Calu3 (cell line): ENCODE data around the gene CFAP299. TPM values are rescaled to one million over a fixed set of nuclear protein-coding genes. Genes with fewer than 3 reads are reported as not detected.
A peak's percentile ranks its signal among the peaks of the same experiment; 100 is the strongest.

Experiments
- BruUV-seq: library from RNA; stranded (reverse); fragments of 400-500 nt; replicated peaks from 2 replicates; lab custom pipeline; 2021; lab: Mats Ljungman, UMichigan
- CTCF ChIA-PET: fragments of 300-600 bp; sonication (Branson Sonifier 250); formaldehyde crosslinking; loops from one replicate; lab custom pipeline; 2022; ENCODE audit warnings: antibody characterized with exemption; lab: Charles Lee
- DNase-seq: peaks from one replicate; pipeline ENCODE4 v3.0.0; 2022
- H3K27ac Mint-ChIP-seq: one replicate; pipeline ENCODE4 v1.8.0; 2022; ENCODE audit warnings: mixed read lengths; ENCODE audit not compliant: unreplicated experiment
- H3K27me3 Mint-ChIP-seq: one replicate; pipeline ENCODE4 v1.8.0; 2022; ENCODE audit warnings: mixed read lengths; ENCODE audit not compliant: unreplicated experiment
- H3K36me3 Mint-ChIP-seq: one replicate; pipeline ENCODE4 v1.8.0; 2022; ENCODE audit warnings: mild to moderate bottlenecking, moderate library complexity, mixed read lengths; ENCODE audit not compliant: insufficient read depth, unreplicated experiment
- H3K4me1 Mint-ChIP-seq: one replicate; pipeline ENCODE4 v1.8.0; 2022; ENCODE audit warnings: mild to moderate bottlenecking, low read depth, mixed read lengths; ENCODE audit not compliant: unreplicated experiment
- H3K4me3 Mint-ChIP-seq: one replicate; pipeline ENCODE4 v1.8.0; 2022; ENCODE audit warnings: mild to moderate bottlenecking, low read depth, moderate library complexity, mixed read lengths; ENCODE audit not compliant: unreplicated experiment
- H3K9me3 Mint-ChIP-seq: one replicate; pipeline ENCODE4 v1.8.0; 2022; ENCODE audit warnings: low read depth, mixed read lengths; ENCODE audit not compliant: unreplicated experiment
- intact Hi-C: fragments of 100-400 bp; cut with micrococcal nuclease; formaldehyde crosslinking; loops from one replicate; pipeline ENCODE4 v1.10.0; 2022; ENCODE audit not compliant: unreplicated experiment
- total RNA-seq: library from RNA; stranded (reverse); gene quantifications from 2 replicates; pipeline ENCODE4 v1.2.3, GENCODE V29; 2022
- TF ChIP-seq, protein P1 (sequence below): fragments of 200-600 bp; IDR thresholded peaks from one replicate; pipeline ENCODE4 v1.8.0; 2022; ENCODE audit warnings: antibody characterized with exemption; ENCODE audit not compliant: unreplicated experiment

The CFAP299 gene
- total RNA-seq, 1 experiment from 2014 or later, result not detected

DNA sequence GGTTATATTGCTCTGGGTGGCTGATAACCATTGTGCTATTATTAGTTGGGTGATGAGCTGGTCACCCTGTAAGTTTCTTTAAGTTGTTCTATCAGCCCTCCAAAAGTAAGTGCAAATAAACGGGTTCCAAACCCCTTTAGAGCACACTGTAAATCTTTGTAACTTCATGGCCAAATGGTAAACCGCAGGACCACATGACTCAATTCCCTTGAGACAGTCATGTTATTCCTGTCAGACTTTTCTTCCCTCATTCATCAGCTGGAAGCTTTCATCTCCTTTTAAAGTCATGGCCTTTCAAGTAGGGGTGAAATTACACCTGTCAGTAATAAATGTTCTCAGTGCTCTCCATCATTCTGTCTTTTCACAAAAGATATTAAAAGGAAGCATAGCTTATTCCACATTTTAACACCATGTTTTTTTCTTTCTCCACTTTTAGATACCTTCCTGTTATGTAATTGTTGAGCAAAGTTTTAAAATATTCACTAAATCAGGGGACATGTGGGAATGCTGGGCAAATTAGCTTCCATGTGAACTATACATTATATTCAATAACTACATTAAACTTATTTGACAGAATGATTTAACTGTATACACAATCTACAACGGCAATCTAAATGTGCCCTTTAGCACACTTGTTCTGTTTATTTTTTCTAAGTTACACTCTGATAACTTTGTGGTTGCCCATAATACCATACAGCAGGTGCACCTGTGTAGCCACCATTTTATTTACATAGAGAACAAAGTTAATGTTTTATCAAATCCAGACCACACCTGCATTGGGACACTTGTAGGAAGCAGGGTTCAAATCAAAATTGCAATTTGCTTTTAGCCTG, 275.5 kb downstream of the CFAP299 start:
- peaks cover 11% of the 10 kb centered on the region for H3K4me1 Mint-ChIP-seq

DNA sequence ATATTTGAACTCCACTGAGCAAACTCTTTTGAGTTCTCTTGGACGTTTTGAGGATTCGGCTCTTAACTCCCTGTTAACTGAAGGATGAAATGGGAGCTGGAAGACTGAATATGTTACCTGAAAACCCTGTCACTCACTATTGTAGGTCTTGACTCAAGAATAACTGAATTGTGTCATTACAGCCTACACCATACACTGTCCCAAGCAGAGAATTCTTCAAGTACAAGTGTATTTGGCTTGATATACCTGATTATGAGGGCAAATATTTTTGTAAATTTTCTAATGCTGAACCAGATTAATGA, 276.1 kb downstream of the CFAP299 start:
- DNase-seq, result no peak
- Mint-ChIP-seq H3K9me3 (peaks cover 2% of the 10 kb centered on the region), H3K4me1 (peaks cover 11% of the 10 kb centered on the region), H3K27me3 (no peaks in the 10 kb centered on the region), H3K4me3 (no peak overlapping the region), H3K36me3 (no peaks in the 10 kb centered on the region), H3K27ac (no peak overlapping the region)
- TF ChIP-seq, protein P1, sequence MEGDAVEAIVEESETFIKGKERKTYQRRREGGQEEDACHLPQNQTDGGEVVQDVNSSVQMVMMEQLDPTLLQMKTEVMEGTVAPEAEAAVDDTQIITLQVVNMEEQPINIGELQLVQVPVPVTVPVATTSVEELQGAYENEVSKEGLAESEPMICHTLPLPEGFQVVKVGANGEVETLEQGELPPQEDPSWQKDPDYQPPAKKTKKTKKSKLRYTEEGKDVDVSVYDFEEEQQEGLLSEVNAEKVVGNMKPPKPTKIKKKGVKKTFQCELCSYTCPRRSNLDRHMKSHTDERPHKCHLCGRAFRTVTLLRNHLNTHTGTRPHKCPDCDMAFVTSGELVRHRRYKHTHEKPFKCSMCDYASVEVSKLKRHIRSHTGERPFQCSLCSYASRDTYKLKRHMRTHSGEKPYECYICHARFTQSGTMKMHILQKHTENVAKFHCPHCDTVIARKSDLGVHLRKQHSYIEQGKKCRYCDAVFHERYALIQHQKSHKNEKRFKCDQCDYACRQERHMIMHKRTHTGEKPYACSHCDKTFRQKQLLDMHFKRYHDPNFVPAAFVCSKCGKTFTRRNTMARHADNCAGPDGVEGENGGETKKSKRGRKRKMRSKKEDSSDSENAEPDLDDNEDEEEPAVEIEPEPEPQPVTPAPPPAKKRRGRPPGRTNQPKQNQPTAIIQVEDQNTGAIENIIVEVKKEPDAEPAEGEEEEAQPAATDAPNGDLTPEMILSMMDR, result no peak
- intact Hi-C loops, result no loop called here
- CTCF ChIA-PET, result interaction anchor here (1.1 kb wide), 1 partner anchor 17 kb away, joined by 4 read pairs; no protein-coding TSS in a partner anchor
- no TSS peak for BruUV-seq

More for the DNA sequence above, 275.5 kb downstream of the CFAP299 start:
- Mint-ChIP-seq H3K4me3 (no peak overlapping the region), H3K36me3 (no peaks in the 10 kb centered on the region), H3K9me3 (peaks cover 2% of the 10 kb centered on the region), H3K27me3 (no peaks in the 10 kb centered on the region), H3K27ac (no peak overlapping the region)
- DNase-seq, result peak; percentile 4
- CTCF ChIA-PET, result interaction anchor here (0.6 to 1.1 kb wide), 2 partner anchors 17 to 83 kb away, joined by 3 to 4 read pairs; no protein-coding TSS in a partner anchor
- BruUV-seq, result no TSS peak
- intact Hi-C loops, result no loop called here
- TF ChIP-seq, protein P1, result no peak

DNA sequence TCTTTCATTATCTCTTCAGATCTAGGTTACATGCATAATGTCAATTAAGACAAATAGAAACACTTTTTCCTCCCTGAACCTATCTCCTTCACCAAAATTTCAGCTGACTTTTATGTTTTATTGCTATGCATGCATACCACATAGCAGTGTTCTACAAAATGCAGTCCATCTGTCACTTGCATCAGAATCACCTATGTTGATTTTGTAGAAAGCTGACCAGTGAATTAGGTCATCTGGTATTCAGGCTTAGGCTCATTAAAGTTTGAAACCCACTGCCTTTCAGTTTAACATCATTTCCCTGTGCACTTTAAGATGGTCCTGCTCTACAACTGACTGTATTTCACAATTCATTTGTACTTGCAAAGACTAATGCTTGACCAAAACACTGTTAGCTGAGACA, 277.9 kb downstream of the CFAP299 start:
- intact Hi-C loops, result no loop called here
- Mint-ChIP-seq H3K27ac (no peak overlapping the region), H3K9me3 (no peaks in the 10 kb centered on the region), H3K4me3 (no peak overlapping the region), H3K4me1 (peaks cover 11% of the 10 kb centered on the region), H3K36me3 (no peaks in the 10 kb centered on the region), H3K27me3 (no peaks in the 10 kb centered on the region)
- no TSS peak for BruUV-seq
- CTCF ChIA-PET, result no interaction called here
- TF ChIP-seq, protein P1, result no peak
- DNase-seq, result no peak

DNA sequence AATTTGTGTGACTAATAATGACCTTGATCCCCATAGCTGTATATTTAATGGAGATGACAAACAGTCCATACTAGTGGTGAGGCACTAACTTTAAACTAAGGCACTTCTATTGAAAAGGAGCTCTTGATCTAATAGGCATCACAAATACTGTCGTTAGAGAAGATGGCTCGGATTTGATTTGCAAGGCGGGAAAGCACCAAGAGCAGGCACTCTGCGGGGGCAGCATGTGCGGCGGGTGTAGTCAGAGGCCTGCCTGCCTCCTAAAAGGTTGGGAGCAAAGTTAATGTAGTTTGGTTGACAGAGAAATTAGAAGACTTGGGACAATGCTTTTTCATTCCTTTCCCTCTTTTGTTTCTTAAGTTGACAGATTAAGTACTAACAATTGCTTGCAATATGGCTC, 278.8 kb downstream of the CFAP299 start:
- Mint-ChIP-seq H3K4me1 (peaks cover 11% of the 10 kb centered on the region), H3K27me3 (no peaks in the 10 kb centered on the region), H3K9me3 (no peaks in the 10 kb centered on the region), H3K4me3 (no peak overlapping the region), H3K36me3 (no peaks in the 10 kb centered on the region), H3K27ac (no peak overlapping the region)
- BruUV-seq, result no TSS peak
- CTCF ChIA-PET, result no interaction called here
- intact Hi-C loops, result no loop called here
- TF ChIP-seq, protein P1, result no peak
- no peak for DNase-seq
